HG03159 (cell line): Measurements from ENCODE around the gene PDE7B.

Source experiments
- ATAC-seq: cut with Tn5 transposase; IDR thresholded peaks from one replicate; pipeline ENCODE4 v1.9.1; 2021; ENCODE audit warnings: mild to moderate bottlenecking, moderate library complexity; ENCODE audit not compliant: unreplicated experiment

Gene PDE7B

DNA sequence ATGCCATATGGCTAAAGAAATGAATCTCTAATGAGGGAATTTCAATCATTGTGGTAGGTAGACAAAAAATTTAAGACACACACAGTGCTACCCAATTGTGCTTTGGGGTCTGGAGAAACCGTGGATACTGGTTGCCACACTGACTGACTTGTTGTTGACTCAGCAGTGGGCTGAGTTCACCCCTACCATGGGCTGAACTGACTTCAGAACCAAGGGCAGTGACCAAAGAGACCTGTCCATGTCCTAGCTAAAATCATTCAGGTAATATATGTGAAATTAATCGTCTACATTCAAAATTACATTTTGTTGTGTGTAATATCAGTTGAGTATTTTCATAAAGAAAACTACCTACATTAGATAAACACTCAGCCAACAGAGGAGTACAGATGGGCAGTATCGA, 131.6 kb downstream of the PDE7B start:
- no peak for ATAC-seq

DNA sequence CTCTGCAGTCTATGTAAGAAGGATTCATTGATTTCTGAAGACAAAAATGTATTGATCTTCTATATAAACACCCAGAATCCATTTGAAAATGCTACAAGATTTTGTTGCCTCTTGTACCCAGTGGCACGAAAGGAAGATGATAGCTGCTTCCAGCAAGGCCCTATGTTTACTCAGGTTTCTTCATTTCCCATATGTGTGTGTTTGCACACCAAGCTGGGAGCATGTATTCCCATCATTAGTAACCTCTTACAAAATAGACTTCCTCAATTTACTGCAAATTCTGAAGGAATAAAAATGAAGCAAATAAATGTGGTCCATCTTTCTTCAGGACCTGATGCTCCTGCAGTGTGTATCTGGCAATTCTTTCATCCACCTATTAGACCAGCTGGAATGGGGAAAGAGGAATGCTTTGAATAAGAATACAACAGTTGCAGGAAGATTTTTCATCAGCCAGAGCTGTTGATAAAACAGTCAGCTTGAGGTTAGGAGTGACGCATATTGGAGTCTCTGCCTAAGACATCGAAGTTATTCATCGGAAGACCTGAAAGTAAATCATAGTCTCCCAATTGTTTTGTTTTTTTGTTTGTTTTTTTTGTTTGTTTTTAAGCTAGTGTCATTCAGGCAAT, 132.3 kb downstream of the PDE7B start:
- ATAC-seq: no peak

DNA sequence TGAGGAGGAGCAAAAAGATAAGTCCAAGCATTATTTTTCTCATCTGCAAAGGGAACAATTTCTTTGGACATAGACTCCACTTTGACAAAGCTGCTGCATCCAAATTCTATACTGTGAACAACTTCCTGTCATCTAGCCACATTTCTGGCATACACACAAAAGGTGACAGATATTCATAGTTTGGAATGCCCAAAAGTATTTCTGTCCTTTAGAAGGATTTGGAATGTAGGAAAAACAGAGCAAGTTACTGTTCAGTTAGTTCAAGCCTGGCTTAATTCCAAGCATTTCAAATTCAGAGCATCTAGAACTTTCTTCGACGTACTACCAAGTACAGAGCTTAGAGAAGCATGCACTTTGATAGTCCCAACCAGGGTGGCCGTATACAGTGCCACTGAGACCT, 134.0 kb downstream of the PDE7B start:
- no peak for ATAC-seq

DNA sequence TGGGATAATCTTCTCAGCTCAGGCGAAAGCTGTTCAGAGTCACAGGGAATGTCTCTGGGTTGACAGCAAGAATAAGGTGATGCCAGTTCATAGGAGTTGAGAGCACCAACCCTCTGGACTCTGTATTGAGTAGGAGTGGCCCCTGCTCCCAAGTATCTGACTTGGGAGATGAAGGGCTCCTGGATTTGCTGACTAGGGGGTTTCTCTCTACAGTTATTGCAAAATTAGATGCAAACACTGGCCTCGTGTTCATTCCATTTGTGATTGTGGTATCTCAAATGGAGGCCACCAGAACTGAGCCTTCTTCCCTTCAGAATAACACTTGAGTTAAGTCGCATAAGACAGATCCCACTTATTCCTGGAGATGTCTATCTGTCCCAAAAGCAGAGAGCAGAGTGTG, 135.7 kb downstream of the PDE7B start:
- ATAC-seq: no peak

DNA sequence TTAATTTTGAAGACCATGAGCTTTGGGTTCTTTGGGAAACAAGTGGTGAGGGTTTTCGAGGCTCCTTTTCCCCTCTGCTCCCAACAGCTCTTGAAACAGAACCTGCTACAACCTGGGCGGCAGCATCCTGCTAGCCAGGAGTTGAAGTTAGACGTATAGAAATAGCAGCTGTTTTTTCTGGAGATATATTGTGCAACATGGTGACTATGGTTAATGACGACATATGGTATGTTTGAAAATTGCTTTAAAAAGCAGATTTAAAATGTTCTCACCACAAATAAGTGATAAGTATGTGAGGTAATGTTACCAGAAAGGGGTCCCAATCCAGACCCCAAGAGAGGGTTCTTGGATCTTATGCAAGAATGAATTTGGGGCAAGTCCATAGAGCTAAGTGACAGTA, 138.9 kb downstream of the PDE7B start:
- ATAC-seq: no peak

DNA sequence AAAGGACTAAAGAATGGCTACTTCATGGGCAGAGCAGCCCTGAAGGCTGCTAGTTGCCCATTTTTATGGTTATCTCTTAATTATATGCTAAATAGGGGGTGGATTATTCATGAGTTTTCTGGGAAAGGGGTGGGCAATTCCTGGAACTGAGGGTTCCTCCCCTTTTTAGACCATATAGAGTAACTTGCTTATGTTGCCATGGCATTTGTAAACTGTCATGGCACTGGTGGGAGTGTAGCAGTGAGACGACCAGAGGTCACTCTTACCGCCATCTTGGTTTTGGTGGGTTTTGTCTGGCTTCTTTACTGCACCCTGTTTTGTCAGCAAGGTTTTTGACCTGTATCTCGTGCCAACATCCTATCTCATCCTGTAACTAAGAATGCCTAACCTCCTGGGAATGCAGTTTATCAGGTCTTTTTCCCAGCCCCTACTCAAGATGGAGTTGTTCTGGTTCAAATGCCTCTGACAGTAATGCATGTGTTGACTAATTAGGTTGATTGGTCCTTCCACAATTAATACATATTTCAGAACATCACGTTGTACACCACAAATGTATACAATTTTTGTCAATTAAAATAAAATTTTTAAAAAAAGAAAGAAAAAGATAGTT, 139.5 kb downstream of the PDE7B start:
- ATAC-seq: no peak

DNA sequence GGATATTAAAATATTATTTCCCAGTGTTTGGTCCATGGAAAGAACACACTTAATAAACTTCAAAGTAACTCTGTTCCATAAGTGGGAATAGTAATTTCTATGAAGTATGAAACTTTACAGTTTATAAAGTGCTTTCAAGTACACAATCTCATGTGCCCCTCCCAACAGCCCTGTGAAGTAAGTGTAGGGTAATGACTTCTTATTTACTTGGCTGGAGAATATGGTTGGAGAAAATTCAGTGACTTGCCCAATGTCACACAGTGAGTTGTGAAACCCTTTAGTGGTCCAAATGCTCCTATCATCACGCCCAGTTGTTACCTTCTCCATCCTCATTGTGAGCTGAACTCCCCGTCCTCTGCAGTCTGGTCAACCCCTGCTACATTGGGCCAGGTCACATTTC, 141.2 kb downstream of the PDE7B start:
- ATAC-seq: no peak

DNA sequence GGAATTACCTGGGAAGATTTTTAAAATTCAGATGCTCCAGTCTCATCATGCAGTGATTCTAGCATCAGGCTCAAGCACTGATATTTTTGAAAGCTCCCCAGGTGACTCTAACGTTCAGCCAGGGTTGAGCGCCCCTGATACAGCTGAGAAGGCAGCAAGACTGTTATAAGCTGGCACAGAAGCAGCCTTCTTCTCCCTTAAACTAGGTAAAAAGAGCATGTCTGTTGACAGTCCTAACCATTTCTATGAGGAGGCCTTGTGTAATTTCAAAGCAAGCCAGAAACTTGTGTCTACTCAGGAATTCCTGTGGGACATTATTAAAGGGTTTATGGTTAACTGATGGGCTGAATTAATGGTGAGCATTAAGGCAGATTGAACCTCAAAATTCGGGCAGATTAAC, 141.9 kb downstream of the PDE7B start:
- no peak for ATAC-seq

DNA sequence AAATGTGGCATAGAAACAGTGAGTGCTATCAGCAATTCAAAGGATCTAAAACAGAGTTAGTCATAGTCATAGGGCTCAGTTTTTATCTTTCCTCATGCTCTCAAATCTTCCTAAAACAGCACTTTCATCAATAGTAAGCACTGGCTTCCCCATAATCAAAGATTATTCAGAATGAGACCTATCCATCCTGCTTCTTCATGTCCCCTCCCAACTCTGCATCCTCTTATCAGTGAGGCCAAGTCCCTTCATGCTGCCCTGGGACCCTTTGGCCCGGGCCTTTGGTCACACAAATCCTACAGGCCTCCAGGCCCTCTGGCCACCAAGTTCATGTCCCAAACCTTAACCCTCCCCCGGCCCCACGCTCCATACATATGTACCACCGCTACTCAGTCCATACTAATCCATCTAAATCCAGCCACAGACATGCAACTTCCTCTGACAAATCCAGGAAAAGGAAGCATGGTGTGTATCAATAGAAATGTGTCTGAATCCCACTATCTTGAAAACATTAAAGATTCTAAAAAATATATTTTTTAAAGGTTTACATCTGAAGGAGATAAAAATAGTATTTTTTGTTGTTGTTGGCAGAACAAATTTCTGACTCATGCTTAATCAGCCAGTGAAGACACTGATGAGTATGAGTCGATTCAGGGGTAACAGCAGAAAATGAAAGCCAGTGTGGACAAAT, 143.5 kb downstream of the PDE7B start:
- no peak for ATAC-seq

DNA sequence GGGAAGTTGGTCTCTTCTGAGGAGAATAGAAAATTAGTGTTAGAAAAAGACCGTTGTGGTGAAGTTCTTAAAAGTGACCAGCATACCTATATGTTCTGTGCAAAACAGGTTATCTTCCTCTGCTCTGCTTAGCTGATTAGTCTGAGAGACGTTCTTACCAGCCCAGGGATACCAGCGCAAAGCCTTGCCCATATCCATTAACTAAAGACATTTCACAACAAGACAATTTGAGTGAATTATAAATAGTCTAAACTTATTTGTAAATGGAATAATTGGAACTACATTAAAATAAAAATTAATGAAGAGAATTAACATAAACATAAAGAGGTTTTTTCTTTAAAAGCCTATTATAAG, 144.0 kb downstream of the PDE7B start:
- no peak for ATAC-seq

DNA sequence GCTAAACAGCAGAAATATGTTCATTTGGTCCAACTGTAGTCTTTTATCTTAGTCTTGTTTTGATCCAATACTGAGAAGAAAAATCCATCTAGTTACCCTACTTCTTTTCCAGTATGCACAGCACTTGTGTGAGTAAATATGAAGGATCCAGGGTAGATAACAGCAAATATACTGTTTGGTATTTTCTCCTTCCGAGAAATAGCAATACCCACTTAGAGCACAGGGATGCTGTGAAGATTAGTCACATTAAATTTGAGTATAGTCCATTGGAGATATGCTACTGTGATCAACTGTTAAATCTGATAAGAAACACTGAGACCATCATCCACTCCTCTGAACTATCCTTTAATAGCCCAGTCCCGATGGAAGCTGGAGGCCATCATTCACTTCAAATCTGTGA, 145.2 kb downstream of the PDE7B start:
- ATAC-seq: no peak

DNA sequence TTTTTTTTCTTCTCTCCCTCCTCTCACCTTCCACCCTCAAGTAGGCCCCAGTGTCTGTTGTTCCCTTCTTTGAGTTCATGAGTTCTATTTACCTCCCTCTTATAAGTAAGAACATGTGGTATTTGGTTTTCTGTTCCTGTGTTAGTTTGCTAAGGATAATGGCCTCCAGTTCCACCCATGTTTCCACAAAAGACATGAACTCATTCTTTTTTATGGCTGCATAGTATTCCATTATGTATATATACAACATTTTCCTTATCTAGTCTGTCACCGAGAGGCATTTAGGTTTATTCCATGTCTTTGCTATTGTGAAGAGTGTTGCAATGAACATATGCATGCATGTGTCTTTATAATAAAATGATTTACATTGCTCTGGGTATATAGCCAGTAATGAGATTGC, 147.9 kb downstream of the PDE7B start:
- ATAC-seq: no peak

DNA sequence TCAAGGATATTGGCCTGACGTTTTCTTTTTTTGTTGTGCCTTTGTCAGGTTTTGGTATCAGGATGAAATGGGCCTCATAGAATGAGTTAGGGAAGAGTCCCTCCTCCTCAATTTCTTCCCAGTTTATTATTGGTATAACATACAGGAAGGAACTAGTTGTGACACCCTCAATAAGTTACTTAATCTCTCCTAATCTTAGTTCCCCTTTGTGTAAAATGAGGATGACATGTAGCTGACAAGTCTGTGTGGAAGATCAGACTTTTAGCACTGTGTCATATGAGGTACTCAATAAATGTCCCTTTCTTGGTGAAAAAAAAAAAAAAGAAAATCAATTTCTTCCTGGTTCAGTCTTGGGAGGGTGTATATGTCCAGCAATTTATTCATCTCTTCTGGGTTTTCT, 155.8 kb downstream of the PDE7B start:
- no peak for ATAC-seq

DNA sequence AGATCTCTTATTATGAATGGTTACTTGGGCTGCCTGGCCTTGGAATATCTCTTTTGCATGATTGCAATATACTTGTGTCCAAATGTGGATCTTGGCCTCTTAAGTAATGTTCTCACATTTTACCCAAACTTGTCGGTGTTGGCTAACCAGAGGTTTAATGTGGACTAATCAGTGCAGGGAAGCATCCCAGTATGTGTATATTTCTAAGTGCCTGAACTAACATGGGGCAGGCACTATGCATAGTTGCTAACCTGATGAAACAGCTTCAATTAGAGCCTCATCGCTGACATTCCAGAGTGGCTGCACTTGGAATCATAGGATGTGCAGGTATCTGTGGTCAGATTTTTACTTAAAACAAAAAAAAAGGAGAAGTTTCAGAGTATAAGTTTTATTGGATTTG, 160.0 kb downstream of the PDE7B start:
- ATAC-seq: no peak

DNA sequence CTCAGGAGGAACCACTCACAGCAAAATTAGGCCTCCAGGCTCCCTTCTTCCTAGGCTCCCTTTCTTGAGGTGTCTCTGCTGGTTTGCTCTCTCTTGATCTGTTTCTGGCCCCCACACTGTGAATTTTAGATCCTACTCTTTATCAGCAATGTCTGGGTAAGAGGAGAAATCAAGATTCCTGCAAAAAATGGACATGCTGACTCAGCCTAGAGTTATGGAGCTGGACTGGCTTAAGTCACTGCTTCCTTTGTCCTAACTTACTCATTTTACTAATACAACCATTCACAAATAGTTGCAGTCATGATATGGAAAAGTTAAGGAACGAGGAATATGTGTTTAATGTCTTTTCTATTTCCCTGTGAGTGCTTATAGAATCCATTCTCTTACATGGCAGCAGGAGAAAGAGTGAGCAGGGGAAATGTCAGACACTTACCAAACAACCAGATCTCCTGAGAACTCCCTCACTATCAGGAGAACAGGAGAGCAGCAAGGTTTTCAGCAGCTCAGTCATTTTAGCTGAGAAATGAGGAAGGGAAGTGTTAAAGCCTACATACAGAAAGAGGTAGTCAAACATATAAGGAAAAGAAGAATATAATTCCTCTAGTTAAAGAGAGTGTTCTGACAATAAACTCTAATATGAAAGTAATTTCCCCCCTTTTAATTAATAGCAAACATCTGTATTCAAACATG, 160.8 kb downstream of the PDE7B start:
- no peak for ATAC-seq

DNA sequence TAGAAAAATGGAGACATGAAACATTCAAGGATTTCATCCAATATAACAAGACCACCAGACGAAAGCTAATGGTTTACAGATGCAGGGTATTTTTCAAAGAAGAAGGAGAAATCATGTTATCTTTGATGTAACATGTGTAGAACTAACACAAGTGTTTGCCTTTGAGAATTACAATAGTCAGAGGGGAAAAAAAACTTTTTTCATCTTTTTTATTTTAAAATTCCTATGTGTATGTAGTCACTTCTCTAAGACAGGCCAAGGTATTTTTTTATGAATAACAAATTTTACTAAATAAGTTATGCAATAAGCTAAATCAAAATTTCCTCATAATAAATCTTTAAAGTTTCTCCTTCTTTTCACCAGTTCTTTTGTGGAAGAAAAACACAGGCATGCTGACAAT, 161.4 kb downstream of the PDE7B start:
- no peak for ATAC-seq

DNA sequence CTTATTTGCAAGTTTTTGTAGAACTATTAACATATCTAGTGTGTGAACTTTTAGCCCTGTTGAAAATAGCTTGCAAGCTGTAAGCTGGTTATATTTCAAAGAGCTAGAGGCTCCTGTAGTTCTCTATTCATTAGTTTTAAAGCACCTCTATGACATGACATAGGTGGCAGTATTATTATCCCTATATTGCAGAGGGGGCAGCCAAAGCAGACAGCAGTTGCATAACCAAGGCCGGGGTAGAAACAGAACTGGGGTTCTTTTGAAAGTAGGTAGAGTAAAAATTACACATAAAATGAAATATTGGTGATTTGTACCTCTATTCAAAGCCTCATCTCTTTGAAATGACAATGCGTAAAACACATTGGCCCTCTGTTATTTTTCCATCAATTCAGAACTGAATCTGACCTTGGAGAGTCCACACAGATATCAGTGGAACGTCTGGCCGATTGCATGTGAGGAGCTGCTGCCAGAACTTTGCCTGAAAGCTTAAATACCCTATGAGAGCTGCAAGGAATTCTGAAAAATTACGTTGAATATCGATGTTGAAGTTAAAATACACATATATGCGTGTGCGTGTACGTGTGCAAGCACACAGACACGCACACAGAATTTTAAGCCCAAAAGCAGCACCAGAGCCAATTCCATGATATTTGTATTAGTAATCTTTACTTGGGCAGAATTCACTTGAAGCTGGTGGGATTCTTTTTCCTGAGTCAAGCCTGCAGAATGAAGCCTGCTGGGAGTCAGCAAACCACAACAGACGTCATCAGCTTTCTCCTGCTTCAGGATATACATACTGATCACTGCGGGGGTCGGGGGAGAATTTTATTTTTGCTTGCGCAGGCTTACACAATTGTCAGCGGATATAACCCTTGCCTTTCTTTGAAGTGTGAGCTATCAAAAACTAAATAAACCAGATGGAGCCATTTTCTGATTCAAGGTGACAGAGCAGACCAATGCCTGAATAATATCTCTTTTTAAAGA, 163.2 kb downstream of the PDE7B start:
- no peak for ATAC-seq

DNA sequence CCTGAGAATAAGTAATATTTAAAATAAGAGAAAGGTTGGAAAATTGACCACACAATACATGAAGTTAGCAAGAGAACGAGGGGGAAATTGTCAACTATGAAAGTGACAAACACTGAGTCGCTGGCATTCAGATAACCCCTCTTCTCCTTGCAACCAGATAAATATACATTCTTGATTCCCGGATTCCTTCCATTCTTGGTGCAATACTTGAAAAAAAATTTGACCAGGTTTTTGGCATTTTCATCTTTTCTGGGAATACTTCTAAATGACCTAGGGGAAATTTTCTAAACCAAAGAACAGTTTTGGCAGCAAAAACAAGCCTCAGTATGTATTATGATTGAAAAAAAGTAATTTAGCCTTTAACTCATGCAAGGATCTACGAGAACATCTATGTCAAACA, 164.0 kb downstream of the PDE7B start:
- ATAC-seq: no peak

DNA sequence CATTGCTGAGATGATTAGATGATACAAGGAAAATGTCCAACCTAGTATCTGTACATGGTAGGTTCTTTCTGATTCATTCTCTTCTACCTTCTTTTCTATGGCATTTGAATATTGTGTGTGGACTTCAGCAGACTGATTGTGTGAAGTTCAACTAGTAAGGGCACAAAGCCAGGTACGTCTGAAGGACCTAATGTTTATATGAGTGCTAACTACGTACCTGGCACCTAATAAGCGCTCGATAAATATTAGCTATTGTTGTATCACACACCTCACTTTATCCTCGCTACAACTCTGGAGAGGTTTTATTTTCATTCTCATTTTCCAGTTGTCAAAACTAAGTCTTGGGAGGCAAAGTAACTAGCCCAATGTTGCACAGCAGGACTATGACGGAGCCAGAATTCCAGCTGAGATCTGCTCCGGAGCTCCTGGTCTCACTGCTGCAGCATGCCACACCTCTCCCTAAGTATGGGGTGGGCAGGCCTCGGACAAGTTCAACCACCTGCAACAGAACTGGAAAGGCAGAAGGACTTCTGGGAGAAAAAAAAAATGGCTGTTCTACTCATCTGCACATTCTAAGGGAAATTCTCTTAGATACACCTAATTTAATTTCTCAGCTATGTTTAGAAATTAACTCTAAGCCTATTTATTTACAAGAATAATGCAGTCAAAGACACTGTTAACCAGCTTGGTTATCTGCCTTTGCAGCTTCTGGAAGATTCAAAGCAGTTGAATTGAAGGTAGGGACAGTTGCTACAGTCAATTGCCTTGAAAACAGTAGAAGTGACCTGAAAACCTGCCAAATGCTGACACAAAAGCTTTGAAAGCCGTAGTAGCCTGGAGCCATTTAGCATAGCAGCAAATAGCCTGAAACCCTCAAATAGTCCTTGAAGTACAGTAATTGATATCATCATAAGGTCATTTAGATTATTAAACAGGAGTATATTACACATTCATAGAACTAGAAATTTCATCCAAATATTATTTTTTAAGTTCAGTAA, 165.0 kb downstream of the PDE7B start:
- no peak for ATAC-seq

DNA sequence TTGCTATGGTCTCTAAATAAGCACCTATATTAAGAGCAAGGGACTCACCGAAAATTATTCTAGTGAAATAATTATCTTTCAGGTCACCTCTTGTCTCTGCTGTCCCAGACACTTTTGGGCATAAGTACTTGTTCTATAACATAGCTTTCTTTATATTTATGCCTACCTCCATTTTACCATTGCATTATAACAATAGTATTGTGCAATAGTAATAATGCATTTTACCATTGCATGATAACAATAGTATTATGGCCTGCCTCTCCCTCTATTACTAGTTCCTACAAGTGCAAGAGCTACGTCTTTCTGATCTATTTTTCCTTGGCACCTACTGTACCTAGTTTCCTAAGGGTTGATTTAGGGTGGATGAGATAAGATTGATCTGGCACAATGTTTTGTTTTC, 169.2 kb downstream of the PDE7B start:
- ATAC-seq: no peak
